Nephron progenitor cell (in vitro differentiated cells): Measurements from ENCODE around the gene C10orf53.

ENCODE experiments used
- DNase-seq: peaks from one replicate; pipeline ENCODE4 v3.0.0; 2021
- H3K27ac Mint-ChIP-seq: 2 replicates; pipeline ENCODE4 v1.8.0; 2021; ENCODE audit warnings: mild to moderate bottlenecking, moderate library complexity, mixed read lengths
- H3K27me3 Mint-ChIP-seq: 2 replicates; pipeline ENCODE4 v1.8.0; 2021; ENCODE audit warnings: mild to moderate bottlenecking, low read depth, mixed read lengths; ENCODE audit not compliant: poor library complexity
- H3K36me3 Mint-ChIP-seq: 2 replicates; pipeline ENCODE4 v1.8.0; 2021; ENCODE audit warnings: low read depth, mixed read lengths
- H3K4me1 Mint-ChIP-seq: 2 replicates; pipeline ENCODE4 v1.8.0; 2021; ENCODE audit warnings: mixed read lengths
- H3K4me3 Mint-ChIP-seq: 2 replicates; pipeline ENCODE4 v1.8.0; 2021; ENCODE audit warnings: mild to moderate bottlenecking, moderate library complexity, mixed read lengths
- H3K9me3 Mint-ChIP-seq: 2 replicates; pipeline ENCODE4 v1.8.0; 2021; ENCODE audit warnings: mild to moderate bottlenecking, moderate library complexity, mixed read lengths
- TF ChIP-seq, protein P1 (sequence below): fragments of 200-600 bp; sonication (generic); IDR thresholded peaks from 2 replicates; pipeline ENCODE4 v1.5.0; 2021; ENCODE audit warnings: antibody characterized with exemption

C10orf53 gene

DNA sequence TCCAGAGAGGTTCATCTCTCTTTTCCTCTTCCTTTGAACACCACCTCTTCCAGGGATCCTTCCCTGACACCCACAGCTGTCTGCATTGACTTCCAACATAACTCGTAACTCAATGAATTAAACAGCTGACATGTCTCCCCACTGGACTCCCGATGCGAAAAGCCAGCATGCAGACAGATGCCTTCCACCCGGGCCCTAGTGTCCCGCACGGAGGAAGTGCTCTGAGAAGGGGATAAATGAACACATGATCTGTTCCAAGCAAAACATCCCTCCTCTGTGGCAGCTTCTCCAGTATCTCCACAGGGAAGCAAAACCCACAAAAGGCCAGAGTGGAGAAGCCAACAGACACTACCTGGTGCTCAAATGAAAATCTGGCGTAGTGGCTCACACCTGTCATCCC, 54.4 kb downstream of the C10orf53 start:
- Mint-ChIP-seq H3K36me3 (no peaks in the 10 kb centered on the region), H3K27ac (no peak overlapping the region), H3K27me3 (peaks cover 15% of the 10 kb centered on the region), H3K4me1 (peaks cover 4% of the 10 kb centered on the region), H3K9me3 (peaks cover 4% of the 10 kb centered on the region), H3K4me3 (no peak overlapping the region)
- DNase-seq = no peak
- TF ChIP-seq, protein P1, sequence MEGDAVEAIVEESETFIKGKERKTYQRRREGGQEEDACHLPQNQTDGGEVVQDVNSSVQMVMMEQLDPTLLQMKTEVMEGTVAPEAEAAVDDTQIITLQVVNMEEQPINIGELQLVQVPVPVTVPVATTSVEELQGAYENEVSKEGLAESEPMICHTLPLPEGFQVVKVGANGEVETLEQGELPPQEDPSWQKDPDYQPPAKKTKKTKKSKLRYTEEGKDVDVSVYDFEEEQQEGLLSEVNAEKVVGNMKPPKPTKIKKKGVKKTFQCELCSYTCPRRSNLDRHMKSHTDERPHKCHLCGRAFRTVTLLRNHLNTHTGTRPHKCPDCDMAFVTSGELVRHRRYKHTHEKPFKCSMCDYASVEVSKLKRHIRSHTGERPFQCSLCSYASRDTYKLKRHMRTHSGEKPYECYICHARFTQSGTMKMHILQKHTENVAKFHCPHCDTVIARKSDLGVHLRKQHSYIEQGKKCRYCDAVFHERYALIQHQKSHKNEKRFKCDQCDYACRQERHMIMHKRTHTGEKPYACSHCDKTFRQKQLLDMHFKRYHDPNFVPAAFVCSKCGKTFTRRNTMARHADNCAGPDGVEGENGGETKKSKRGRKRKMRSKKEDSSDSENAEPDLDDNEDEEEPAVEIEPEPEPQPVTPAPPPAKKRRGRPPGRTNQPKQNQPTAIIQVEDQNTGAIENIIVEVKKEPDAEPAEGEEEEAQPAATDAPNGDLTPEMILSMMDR = no peak

DNA sequence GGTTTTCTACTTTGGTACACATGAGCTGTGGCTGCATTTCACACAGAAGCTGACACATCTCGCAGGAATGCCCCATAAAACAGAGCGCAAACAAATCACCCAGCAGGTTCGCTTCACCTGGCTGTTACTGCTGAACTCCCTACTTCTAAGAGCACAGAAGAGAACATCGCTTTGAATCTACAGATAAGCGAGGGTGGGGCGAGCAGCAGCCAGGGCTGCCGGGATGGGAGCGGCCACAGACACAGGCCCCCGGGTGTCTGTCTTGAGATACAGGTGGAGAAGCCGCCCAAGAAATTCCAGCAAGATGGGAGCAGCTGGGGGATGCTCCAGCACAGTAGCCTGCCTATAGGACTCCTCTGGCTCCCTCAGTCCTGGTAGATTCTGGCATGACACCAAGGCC, 55.2 kb downstream of the C10orf53 start:
- Mint-ChIP-seq H3K36me3 (no peaks in the 10 kb centered on the region), H3K4me1 (peaks cover 4% of the 10 kb centered on the region), H3K4me3 (no peak overlapping the region), H3K27ac (no peak overlapping the region), H3K9me3 (no peaks in the 10 kb centered on the region), H3K27me3 (peaks cover 15% of the 10 kb centered on the region)
- no peak for DNase-seq
- TF ChIP-seq, protein P1 = no peak

GRCh38 chr10:49735161-49735560, 55.7 kb downstream of the C10orf53 start:
- H3K4me1 Mint-ChIP-seq = peaks cover 4% of the 10 kb centered on the region
- peaks cover 15% of the 10 kb centered on the region for H3K27me3 Mint-ChIP-seq
- no peak overlapping the region for H3K27ac Mint-ChIP-seq
- DNase-seq = no peak
- H3K4me3 Mint-ChIP-seq = no peak overlapping the region
- TF ChIP-seq, protein P1 = no peak
- no peaks in the 10 kb centered on the region for H3K9me3 Mint-ChIP-seq
- no peaks in the 10 kb centered on the region for H3K36me3 Mint-ChIP-seq

GRCh38 chr10:49735848-49736563, 56.6 kb downstream of the C10orf53 start:
- H3K9me3 Mint-ChIP-seq = no peaks in the 10 kb centered on the region
- peaks cover 4% of the 10 kb centered on the region for H3K4me1 Mint-ChIP-seq
- TF ChIP-seq, protein P1 = no peak
- no peak overlapping the region for H3K4me3 Mint-ChIP-seq
- no peak for DNase-seq
- H3K27ac Mint-ChIP-seq = no peak overlapping the region
- peaks cover 15% of the 10 kb centered on the region for H3K27me3 Mint-ChIP-seq
- no peaks in the 10 kb centered on the region for H3K36me3 Mint-ChIP-seq

- H3K9me3 Mint-ChIP-seq = no peaks in the 10 kb centered on the region
- TF ChIP-seq, protein P1 = no peak
- no peaks in the 10 kb centered on the region for H3K36me3 Mint-ChIP-seq
- H3K4me3 Mint-ChIP-seq = no peak overlapping the region
- H3K4me1 Mint-ChIP-seq = peaks cover 4% of the 10 kb centered on the region
- H3K27ac Mint-ChIP-seq = no peak overlapping the region
- peaks cover 15% of the 10 kb centered on the region for H3K27me3 Mint-ChIP-seq
- no peak for DNase-seq
Observed at GRCh38 chr10:49736564-49737113, 57.2 kb downstream of the C10orf53 start.
